Natural killer cell treated with Interleukin-12 subunit alpha and Interleukin-12 subunit beta and Interleukin-15 and Interleukin-18, amount 100 ng/mL, for 72 hours (primary cell): Measurements from ENCODE around the gene DERL2. TPM values are rescaled to one million over a fixed set of nuclear protein-coding genes. Genes with fewer than 3 reads are reported as not detected.

ENCODE experiments used
- total RNA-seq, 2 donors: library from RNA; stranded (reverse); gene quantifications; one replicate each; pipeline ENCODE4 v1.2.3, GENCODE V29; 2022

The DERL2 gene
- total RNA-seq, 2 donors from 2014 or later, result 102 to 128 TPM

Other genes with a start within 250 kb of the DERL2 start
- gene RABEP1, start 203.9 kb downstream of the DERL2 start, total RNA-seq, result 10 to 100 TPM; 42.8 to 77.0 TPM
- gene NUP88, start 66.5 kb downstream of the DERL2 start, total RNA-seq, result 100 to 1,000 TPM in 1 of 2 donors, 10 to 100 TPM in 1; 82.1 to 118 TPM
- 10 to 100 TPM; 54.1 to 64.7 TPM for gene RPAIN, start 66.0 kb downstream of the DERL2 start, total RNA-seq
- 100 to 1,000 TPM; 173 to 271 TPM for gene C1QBP, start 47.0 kb downstream of the DERL2 start, total RNA-seq
- 10 to 100 TPM; 26.5 to 57.0 TPM for gene DHX33, start 17.2 kb downstream of the DERL2 start, total RNA-seq
- gene MIS12, start 388 bp upstream of the DERL2 start, total RNA-seq, result 10 to 100 TPM; 40.7 to 40.9 TPM
- 10 to 100 TPM; 34.6 to 36.3 TPM for gene NLRP1, start 98.3 kb upstream of the DERL2 start, total RNA-seq